Left ventricle myocardium inferior (tissue), 1 donor: ENCODE data around the gene WRNIP1. TPM values are rescaled to one million over a fixed set of nuclear protein-coding genes. Genes with fewer than 3 reads are reported as not detected.

Experiments
- DNase-seq: peaks from one replicate; pipeline ENCODE4 v3.0.0-alpha.2; 2020
- H3K27ac ChIP-seq: fragments of 200-600 bp; replicated peaks from 2 replicates; pipeline ENCODE4 v1.8.0; 2021
- H3K27me3 ChIP-seq: fragments of 200-600 bp; 2 replicates; pipeline ENCODE4 v1.8.0; 2021; ENCODE audit warnings: low read depth
- H3K36me3 ChIP-seq: fragments of 200-600 bp; 2 replicates; pipeline ENCODE4 v1.8.0; 2021
- H3K4me1 ChIP-seq: fragments of 200-600 bp; 2 replicates; pipeline ENCODE4 v1.8.0; 2021
- H3K4me3 ChIP-seq: fragments of 200-600 bp; 2 replicates; pipeline ENCODE4 v1.8.0; 2021; ENCODE audit warnings: mild to moderate bottlenecking, moderate library complexity
- H3K9me3 ChIP-seq: fragments of 200-600 bp; replicated peaks from 2 replicates; pipeline ENCODE4 v1.8.0; 2021
- intact Hi-C: fragments of 100-400 bp; cut with micrococcal nuclease; formaldehyde crosslinking; loops from one replicate; pipeline ENCODE4 v1.11.0; 2022
- total RNA-seq: library from RNA; stranded (reverse); fragmentation: NEBNext Ultra II Directional; extraction: Animal tissue kit (Norgen Biotek cat#: 25700); gene quantifications from one replicate; pipeline ENCODE4 v1.2.1, GENCODE V29; 2021
- TF ChIP-seq, protein P1 (sequence below): fragments of 200-600 bp; IDR thresholded peaks from 2 replicates; pipeline ENCODE4 v1.8.0; 2021; ENCODE audit warnings: antibody characterized with exemption, mild to moderate bottlenecking, borderline replicate concordance
- donor health status: DM: no; HTN: yes; CAD: no; lungs with severe emphysema.

The WRNIP1 gene
- total RNA-seq, 1 donor from 2014 or later, result 39.4 TPM

DNA sequence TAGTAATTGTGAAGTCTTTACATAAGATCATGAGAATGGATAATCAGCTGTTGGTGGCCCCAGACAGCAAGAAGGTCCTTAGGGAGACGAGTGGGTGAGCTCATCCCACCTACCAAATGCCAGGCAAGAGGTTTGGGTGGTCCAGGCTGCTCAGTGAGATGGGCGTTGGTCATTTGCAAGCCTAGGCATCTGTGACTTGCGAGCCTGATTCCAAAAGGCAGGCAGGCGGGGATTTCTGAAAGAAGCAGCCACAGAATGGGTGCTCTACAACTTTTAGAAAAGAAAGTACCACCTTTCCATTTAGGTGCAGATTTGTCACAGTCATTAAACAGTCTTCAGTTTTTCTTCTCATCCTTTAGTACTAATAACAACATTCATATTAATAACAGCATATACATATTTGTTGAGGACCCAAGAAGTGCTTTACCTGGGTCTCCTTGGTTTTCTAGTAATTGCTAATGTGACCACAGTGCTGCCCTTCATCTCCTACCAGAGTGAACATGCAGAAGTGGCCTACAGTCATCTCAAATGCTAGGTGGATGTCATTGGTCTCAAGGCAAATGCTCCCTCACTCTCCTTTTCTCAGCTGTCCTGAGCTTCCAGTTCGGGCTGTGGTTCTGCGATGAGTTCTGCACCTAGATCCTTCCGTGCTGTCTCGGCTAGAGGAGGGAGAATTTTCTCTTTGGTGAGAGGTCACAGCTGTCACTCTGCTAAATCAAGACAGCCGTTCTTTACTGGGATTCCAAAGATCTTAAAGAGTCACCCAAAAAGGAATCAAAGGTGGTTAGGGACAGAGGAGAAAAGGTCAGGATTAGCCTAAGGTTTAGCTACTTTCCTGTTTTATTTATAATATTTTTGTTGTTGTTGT lies 2.7 kb downstream of the WRNIP1 start:
- H3K27me3 ChIP-seq, result no peaks in the 10 kb centered on the region
- H3K27ac ChIP-seq, result peak overlapping the region; percentile 99
- H3K9me3 ChIP-seq, result no peaks in the 10 kb centered on the region
- intact Hi-C loops, result no loop called here
- DNase-seq, result no peak
- TF ChIP-seq, protein P1, sequence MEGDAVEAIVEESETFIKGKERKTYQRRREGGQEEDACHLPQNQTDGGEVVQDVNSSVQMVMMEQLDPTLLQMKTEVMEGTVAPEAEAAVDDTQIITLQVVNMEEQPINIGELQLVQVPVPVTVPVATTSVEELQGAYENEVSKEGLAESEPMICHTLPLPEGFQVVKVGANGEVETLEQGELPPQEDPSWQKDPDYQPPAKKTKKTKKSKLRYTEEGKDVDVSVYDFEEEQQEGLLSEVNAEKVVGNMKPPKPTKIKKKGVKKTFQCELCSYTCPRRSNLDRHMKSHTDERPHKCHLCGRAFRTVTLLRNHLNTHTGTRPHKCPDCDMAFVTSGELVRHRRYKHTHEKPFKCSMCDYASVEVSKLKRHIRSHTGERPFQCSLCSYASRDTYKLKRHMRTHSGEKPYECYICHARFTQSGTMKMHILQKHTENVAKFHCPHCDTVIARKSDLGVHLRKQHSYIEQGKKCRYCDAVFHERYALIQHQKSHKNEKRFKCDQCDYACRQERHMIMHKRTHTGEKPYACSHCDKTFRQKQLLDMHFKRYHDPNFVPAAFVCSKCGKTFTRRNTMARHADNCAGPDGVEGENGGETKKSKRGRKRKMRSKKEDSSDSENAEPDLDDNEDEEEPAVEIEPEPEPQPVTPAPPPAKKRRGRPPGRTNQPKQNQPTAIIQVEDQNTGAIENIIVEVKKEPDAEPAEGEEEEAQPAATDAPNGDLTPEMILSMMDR, result no peak
- H3K4me1 ChIP-seq, result peaks cover 77% of the 10 kb centered on the region
- peaks cover 8% of the 10 kb centered on the region for H3K36me3 ChIP-seq
- peak overlapping the region; percentile 85 for H3K4me3 ChIP-seq

DNA sequence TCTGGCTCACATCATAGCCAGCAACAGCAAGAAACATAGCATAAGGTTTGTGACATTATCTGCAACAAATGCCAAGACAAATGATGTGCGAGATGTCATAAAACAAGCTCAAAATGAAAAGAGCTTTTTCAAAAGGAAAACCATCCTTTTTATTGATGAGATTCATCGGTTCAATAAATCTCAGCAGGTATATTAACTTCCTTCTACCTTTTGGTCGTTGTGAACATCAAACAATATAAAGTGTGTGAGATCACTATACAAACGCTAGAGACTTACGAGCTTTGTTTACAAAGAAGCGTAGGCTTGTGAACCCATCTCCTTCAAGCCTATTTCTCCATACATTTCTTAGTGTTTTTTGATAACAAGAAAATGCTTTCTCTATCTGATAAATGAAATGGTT lies 3.5 kb downstream of the WRNIP1 start:
- Histone ChIP-seq H3K4me1 (peaks cover 86% of the 10 kb centered on the region), H3K9me3 (no peaks in the 10 kb centered on the region), H3K36me3 (peaks cover 10% of the 10 kb centered on the region), H3K27ac (peak overlapping the region; percentile 99), H3K27me3 (no peaks in the 10 kb centered on the region), H3K4me3 (peak overlapping the region; percentile 85)
- DNase-seq, result no peak
- TF ChIP-seq, protein P1, result no peak
- intact Hi-C loops, result no loop called here

DNA sequence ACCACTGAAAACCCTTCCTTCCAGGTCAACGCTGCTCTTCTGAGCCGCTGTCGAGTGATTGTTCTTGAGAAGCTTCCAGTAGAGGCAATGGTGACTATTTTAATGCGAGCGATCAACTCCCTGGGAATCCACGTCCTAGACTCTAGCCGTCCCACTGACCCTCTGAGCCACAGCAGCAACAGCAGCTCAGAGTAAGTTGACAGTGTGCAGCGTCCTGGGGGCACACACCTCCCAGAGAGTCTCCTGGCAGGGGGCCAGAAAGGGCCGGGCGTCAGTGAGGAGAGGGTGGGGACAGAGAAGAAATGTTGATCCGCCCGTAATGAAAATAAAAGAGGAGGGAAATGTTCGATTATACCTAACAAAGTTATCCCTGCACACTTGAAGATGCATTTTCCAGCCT lies 5.0 kb downstream of the WRNIP1 start:
- TF ChIP-seq, protein P1, result no peak
- DNase-seq, result peak; percentile 70
- Histone ChIP-seq H3K4me3 (peak overlapping the region; percentile 85), H3K36me3 (peaks cover 15% of the 10 kb centered on the region), H3K27ac (peak overlapping the region; percentile 99), H3K27me3 (no peaks in the 10 kb centered on the region), H3K9me3 (no peaks in the 10 kb centered on the region), H3K4me1 (peaks cover 96% of the 10 kb centered on the region)
- intact Hi-C loops, result no loop called here

DNA sequence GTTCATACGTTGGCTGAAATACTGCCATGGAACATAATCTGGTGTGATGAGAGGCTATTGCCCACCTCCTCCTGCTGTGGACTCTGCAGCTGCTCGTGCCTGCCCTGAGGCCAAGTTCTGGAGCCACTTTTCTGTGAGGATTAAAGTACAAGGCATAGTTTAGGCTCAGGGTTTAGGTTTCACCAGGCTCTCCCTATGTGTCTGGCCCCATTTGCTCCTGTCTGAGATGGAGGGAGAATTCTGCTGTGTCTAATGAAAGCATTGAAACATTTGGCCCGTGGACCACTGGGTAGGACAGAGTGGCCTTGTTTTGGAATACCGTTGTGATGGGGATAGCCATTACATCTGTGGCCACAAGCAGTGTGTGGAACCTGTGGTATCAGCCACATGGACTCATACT lies 5.9 kb downstream of the WRNIP1 start:
- TF ChIP-seq, protein P1, result no peak
- Histone ChIP-seq H3K4me1 (peaks cover 96% of the 10 kb centered on the region), H3K27ac (peak overlapping the region; percentile 99), H3K27me3 (no peaks in the 10 kb centered on the region), H3K4me3 (no peak overlapping the region), H3K9me3 (no peaks in the 10 kb centered on the region), H3K36me3 (peaks cover 15% of the 10 kb centered on the region)
- intact Hi-C loops, result no loop called here
- DNase-seq, result no peak

DNA sequence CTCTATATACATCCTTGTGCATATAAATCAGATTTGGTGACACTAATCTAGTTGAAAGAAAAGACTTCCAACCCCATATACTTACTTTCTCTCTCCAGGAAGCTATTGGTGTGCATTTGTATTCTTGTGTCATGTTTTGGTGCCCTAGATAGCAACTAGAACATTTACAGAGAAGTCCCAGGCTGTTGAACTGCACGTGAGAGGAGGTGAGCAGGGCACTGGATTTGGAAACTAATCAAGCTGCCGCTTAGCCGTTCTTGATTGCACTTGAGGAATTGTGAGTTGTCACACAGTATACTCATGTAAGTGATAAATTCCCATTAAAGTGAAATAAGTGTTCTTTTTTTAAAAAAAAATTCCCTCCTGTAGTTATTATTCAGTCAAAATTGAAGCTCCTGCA lies 7.6 kb downstream of the WRNIP1 start:
- no peak overlapping the region for H3K4me3 ChIP-seq
- H3K9me3 ChIP-seq, result no peaks in the 10 kb centered on the region
- no peak for DNase-seq
- peak overlapping the region; percentile 26 for H3K27ac ChIP-seq
- TF ChIP-seq, protein P1, result no peak
- H3K27me3 ChIP-seq, result no peaks in the 10 kb centered on the region
- peaks cover 93% of the 10 kb centered on the region for H3K4me1 ChIP-seq
- intact Hi-C loops, result no loop called here
- H3K36me3 ChIP-seq, result peaks cover 15% of the 10 kb centered on the region
